Fibroblast of lung (primary cell): Measurements from ENCODE around the gene OAT. TPM values are rescaled to one million over a fixed set of nuclear protein-coding genes. Genes with fewer than 3 reads are reported as not detected.

Source experiments
- DNase-seq, 2 donors: peaks; one replicate each; pipeline versions ENCODE4 v3.0.0 to v3.0.0-alpha.2; 2010; ENCODE audit warnings: low read depth in 2 of 2
- H2AFZ ChIP-seq: 2 replicates; pipeline ENCODE4 v1.5.1; 2012; ENCODE audit warnings: low read length, control low read depth, inconsistent platforms
- H3K27ac ChIP-seq: 2 replicates; pipeline ENCODE4 v1.5.1; 2011; ENCODE audit warnings: low read length, control low read depth; ENCODE audit not compliant: insufficient read depth
- H3K27me3 ChIP-seq: 2 replicates; pipeline ENCODE4 v1.5.1; 2011; ENCODE audit warnings: mild to moderate bottlenecking, low read length; ENCODE audit not compliant: control insufficient read depth, insufficient read depth
- H3K36me3 ChIP-seq: 2 replicates; pipeline ENCODE4 v1.5.1; 2011; ENCODE audit warnings: low read length; ENCODE audit not compliant: control insufficient read depth, insufficient read depth
- H3K4me1 ChIP-seq: 2 replicates; pipeline ENCODE4 v1.5.1; 2011; ENCODE audit warnings: low read length; ENCODE audit not compliant: control insufficient read depth, insufficient read depth; ENCODE audit errors: extremely low read depth
- H3K4me2 ChIP-seq: 2 replicates; pipeline ENCODE4 v1.5.1; 2011; ENCODE audit warnings: low read length, control low read depth; ENCODE audit not compliant: insufficient read depth; ENCODE audit errors: extremely low read depth
- H3K4me3 ChIP-seq, 4 experiments: fragments of 200-600 bp in 1 of 4; sonication (generic) in 1 of 4; replicated peaks in 1 of 4; 2 replicates each; pipeline ENCODE4 v1.5.1; 2011 to 2016; ENCODE audit warnings: low read length in 4 of 4, low read depth in 3 of 4, mild to moderate bottlenecking in 3 of 4, control low read depth in 2 of 4, inconsistent platforms in 1 of 4, mixed read lengths in 1 of 4; ENCODE audit not compliant: insufficient read depth in 1 of 4; ENCODE audit errors: control extremely low read depth in 1 of 4
- H3K79me2 ChIP-seq: 2 replicates; pipeline ENCODE4 v1.5.1; 2012; ENCODE audit warnings: mild to moderate bottlenecking, low read length, inconsistent platforms; ENCODE audit not compliant: control insufficient read depth, insufficient read depth
- H3K9ac ChIP-seq: 2 replicates; pipeline ENCODE4 v1.5.1; 2011; ENCODE audit warnings: mild to moderate bottlenecking, low read length, control low read depth; ENCODE audit not compliant: insufficient read depth
- H3K9me3 ChIP-seq: 2 replicates; pipeline ENCODE4 v1.5.1; 2012; ENCODE audit warnings: low read depth, low read length; ENCODE audit not compliant: control insufficient read depth, insufficient read depth
- H4K20me1 ChIP-seq: 2 replicates; pipeline ENCODE4 v1.5.1; 2011; ENCODE audit warnings: low read length; ENCODE audit not compliant: control insufficient read depth, insufficient read depth; ENCODE audit errors: extremely low read depth
- CTCF ChIP-seq, 2 donors: IDR thresholded peaks in 1 of 2; conservative IDR thresholded peaks in 1 of 2; 1 replicate in 1 of 2; 2 replicates in 1 of 2; pipeline ENCODE4 v1.5.1; 2011 to 2012; ENCODE audit warnings: low read length in 2 of 2, control low read depth in 1 of 2, inconsistent platforms in 1 of 2, low read depth in 1 of 2, mild to moderate bottlenecking in 1 of 2
- EZH2 ChIP-seq: IDR thresholded peaks from 2 replicates; pipeline ENCODE4 v1.5.1; 2012; ENCODE audit warnings: low read length, control low read depth, mild to moderate bottlenecking; ENCODE audit errors: missing control alignments
- polyA plus RNA-seq, 2 donors: library from polyadenylated mRNA; depleted of rRNA in 1 of 2; stranded (reverse) in 1 of 2; unstranded in 1 of 2; fragments of >200 nt; gene quantifications; 2 replicates each; pipeline ENCODE4 v1.2.1, GENCODE V29; 2011 to 2012; ENCODE audit warnings: missing spikeins in 1 of 2
- total RNA-seq: library from RNA; depleted of rRNA; stranded (reverse); fragments of >200 nt; gene quantifications from 2 replicates; pipeline ENCODE4 v1.2.1, GENCODE V29; 2014

The OAT gene
- total and polyA plus RNA-seq, 2 donors (not counting 1 experiment from before 2014, with no cell fraction given): 147 to 227 TPM

GRCh38 chr10:124387078-124387874 is 31.4 kb downstream of the OAT start:
- no peak for DNase-seq
- H3K79me2 ChIP-seq: no peaks in the 10 kb centered on the region
- H2AFZ ChIP-seq: no peak overlapping the region
- H3K27ac ChIP-seq: no peak overlapping the region
- TF ChIP-seq EZH2 (no peak), CTCF (conservative IDR thresholded peaks at IDR 0.05 in 1 of 2, IDR thresholded peaks at IDR 0.05 in 1 of 2; ENCODE audit: low read depth in 1 of 2, low read length in 2 of 2) (no peak)
- no peak overlapping the region for H3K4me2 ChIP-seq
- H3K9ac ChIP-seq: no peak overlapping the region
- no peaks in the 10 kb centered on the region for H4K20me1 ChIP-seq
- no peaks in the 10 kb centered on the region for H3K9me3 ChIP-seq
- H3K4me1 ChIP-seq: no peaks in the 10 kb centered on the region
- no peaks in the 10 kb centered on the region for H3K36me3 ChIP-seq
- no peak overlapping the region for H3K4me3 ChIP-seq
- no peaks in the 10 kb centered on the region for H3K27me3 ChIP-seq

GRCh38 chr10:124386186-124387077 is 32.3 kb downstream of the OAT start:
- no peaks in the 10 kb centered on the region for H3K27me3 ChIP-seq
- H3K79me2 ChIP-seq: no peaks in the 10 kb centered on the region
- H3K9ac ChIP-seq: no peak overlapping the region
- no peak for DNase-seq
- no peak overlapping the region for H2AFZ ChIP-seq
- H3K4me2 ChIP-seq: no peak overlapping the region
- TF ChIP-seq CTCF (conservative IDR thresholded peaks at IDR 0.05 in 1 of 2, IDR thresholded peaks at IDR 0.05 in 1 of 2; ENCODE audit: low read depth in 1 of 2, low read length in 2 of 2): no peak
- no peak for TF ChIP-seq EZH2
- no peaks in the 10 kb centered on the region for H3K4me1 ChIP-seq
- no peak overlapping the region for H3K4me3 ChIP-seq
- H3K9me3 ChIP-seq: no peaks in the 10 kb centered on the region
- H3K36me3 ChIP-seq: no peaks in the 10 kb centered on the region
- no peaks in the 10 kb centered on the region for H4K20me1 ChIP-seq
- no peak overlapping the region for H3K27ac ChIP-seq

GRCh38 chr10:124385627-124386185 is 33.0 kb downstream of the OAT start:
- Histone ChIP-seq H2AFZ (no peak overlapping the region), H3K9ac (no peak overlapping the region), H3K4me1 (no peaks in the 10 kb centered on the region), H3K79me2 (no peaks in the 10 kb centered on the region), H4K20me1 (no peaks in the 10 kb centered on the region), H3K4me2 (no peak overlapping the region), H3K36me3 (no peaks in the 10 kb centered on the region), H3K9me3 (no peaks in the 10 kb centered on the region), H3K27ac (no peak overlapping the region), H3K4me3 (no peak overlapping the region), H3K27me3 (no peaks in the 10 kb centered on the region)
- no peak for DNase-seq
- TF ChIP-seq EZH2 (no peak), CTCF (conservative IDR thresholded peaks at IDR 0.05 in 1 of 2, IDR thresholded peaks at IDR 0.05 in 1 of 2; ENCODE audit: low read depth in 1 of 2, low read length in 2 of 2) (no peak)
